ENCODE measurements around the gene KRTAP10-8. TPM values are rescaled to one million over a fixed set of nuclear protein-coding genes. Genes with fewer than 3 reads are reported as not detected.

Gene KRTAP10-8
- total RNA-seq, 6 experiments from 2014 or later = not detected

DNA sequence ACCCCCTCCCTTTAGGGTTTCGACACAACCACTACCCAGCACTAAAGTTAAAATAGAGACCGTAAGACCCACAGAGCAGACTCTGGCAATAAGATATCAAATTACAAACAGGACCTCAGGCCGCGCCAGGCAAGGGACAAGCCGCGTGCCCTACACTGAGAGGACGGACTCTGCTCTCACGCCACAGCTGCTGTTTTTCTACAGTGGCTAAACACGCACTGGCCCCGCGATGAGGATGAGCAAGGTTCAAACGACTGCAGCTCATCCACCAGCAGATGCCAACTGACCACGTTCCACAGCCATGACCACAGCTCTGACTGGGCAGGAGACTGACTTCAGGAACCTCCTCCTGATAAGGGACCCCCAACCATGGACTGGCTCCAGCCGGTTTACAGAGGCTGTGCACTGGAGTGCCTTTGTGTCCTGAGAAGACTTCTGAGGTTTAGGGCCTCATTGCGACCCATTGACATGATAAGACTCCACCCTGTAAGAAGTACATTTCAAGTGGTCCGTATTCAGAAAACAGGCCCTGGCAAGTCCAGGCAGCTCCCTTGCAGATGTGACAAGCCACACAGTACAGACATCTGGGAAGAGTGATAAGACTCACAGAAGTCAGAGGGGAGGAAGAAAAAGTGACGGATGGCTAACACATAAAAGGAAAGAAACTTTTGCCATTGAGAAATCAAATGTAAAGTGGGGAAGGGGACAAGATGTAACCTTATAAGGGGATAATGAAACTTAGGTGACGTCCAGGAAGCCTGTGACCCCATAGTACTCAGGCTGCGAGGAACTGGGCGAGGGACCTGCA lies 18.1 kb upstream of the KRTAP10-8 start:
- DNase-seq = peak; percentile 70 to 96 (median 82)
- H3K4me3 ChIP-seq = no peak overlapping the region

DNA sequence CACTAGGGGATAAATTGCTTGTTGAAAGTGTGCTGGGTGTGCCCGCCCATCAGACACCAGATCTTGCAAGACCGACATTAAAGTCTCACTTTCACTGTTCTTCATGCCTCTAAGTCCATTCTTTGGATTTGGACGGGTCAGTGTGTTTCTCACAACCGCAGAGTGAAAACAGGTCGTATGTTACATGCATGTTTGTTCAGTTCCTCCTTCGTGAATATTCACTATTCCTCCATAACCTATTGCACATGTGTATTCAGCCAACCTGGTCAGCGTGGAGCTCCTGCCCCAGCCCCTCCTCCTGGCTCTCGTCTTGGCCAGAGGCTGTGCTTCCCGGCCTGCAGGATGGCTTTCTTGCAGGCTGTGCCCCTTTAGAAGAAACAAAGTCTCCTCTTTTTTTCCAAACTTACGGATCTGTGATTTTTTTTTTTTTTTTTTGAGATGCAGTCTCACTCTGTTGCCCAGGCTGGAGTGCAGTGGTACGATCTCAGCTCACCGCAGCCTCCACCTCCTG lies 17.4 kb upstream of the KRTAP10-8 start:
- Histone ChIP-seq H3K27me3 (no peaks in the 10 kb centered on the region), H3K4me3 (no peak overlapping the region), H3K4me1 (peaks cover 0 to 8% (median 0%) of the 10 kb centered on the region in 4 donors), H3K9me3 (no peaks in the 10 kb centered on the region), H3K36me3 (no peaks in the 10 kb centered on the region), H3K27ac (no peak overlapping the region)
- intact Hi-C loops (cut with DNase I) = no loop called here
- ATAC-seq = no peak
- TF ChIP-seq, protein P1, sequence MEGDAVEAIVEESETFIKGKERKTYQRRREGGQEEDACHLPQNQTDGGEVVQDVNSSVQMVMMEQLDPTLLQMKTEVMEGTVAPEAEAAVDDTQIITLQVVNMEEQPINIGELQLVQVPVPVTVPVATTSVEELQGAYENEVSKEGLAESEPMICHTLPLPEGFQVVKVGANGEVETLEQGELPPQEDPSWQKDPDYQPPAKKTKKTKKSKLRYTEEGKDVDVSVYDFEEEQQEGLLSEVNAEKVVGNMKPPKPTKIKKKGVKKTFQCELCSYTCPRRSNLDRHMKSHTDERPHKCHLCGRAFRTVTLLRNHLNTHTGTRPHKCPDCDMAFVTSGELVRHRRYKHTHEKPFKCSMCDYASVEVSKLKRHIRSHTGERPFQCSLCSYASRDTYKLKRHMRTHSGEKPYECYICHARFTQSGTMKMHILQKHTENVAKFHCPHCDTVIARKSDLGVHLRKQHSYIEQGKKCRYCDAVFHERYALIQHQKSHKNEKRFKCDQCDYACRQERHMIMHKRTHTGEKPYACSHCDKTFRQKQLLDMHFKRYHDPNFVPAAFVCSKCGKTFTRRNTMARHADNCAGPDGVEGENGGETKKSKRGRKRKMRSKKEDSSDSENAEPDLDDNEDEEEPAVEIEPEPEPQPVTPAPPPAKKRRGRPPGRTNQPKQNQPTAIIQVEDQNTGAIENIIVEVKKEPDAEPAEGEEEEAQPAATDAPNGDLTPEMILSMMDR (IDR thresholded peaks at IDR 0.05) = no peak
- TF ChIP-seq POLR2A (IDR thresholded peaks at IDR 0.05) = no peak
- DNase-seq = no peak
- WGBS (ENCODE audit: insufficient coverage, low coverage, low lambda C conversion rate, missing lambda C conversion rate) = 61% methylated on average over 8 of the region's 12 CpGs

More for the DNA sequence above, 18.1 kb upstream of the KRTAP10-8 start:
- Histone ChIP-seq H3K9me3 (no peaks in the 10 kb centered on the region), H3K4me1 (peaks cover 0 to 8% (median 0%) of the 10 kb centered on the region in 4 donors), H3K36me3 (no peaks in the 10 kb centered on the region), H3K27ac (peak overlapping the region in 1 of 3 donors; percentile 53), H3K27me3 (no peaks in the 10 kb centered on the region)
- TF ChIP-seq, protein P1 (IDR thresholded peaks at IDR 0.05) = no peak
- no peak for TF ChIP-seq POLR2A (IDR thresholded peaks at IDR 0.05)
- WGBS (ENCODE audit: insufficient coverage, low coverage, low lambda C conversion rate, missing lambda C conversion rate) = 19% methylated on average over 18 of the region's 20 CpGs
- intact Hi-C loops (cut with DNase I) = no loop called here
- ATAC-seq = peak; percentile 88 to 92 (median 90)

DNA sequence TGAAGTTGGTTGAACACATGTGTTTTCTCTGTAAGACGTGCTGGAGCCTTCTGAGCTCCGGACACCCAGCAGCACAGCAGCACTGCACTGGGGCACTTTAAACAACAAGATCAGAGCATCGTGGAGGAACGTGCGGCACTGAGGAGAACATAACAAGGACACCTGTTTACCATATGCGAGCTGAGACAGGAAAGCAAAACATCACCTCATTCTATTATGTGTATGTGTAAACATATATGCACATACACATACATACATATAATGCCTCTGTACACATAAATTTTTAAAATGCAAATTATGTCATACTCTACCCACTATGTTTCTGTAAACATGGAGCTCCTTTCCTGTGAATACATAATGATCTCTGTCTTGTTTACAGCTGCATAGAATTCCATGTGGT lies 16.4 kb upstream of the KRTAP10-8 start:
- ATAC-seq (no peak), DNase-seq (no peak)
- intact Hi-C loops (cut with DNase I) = no loop called here
- Histone ChIP-seq H3K4me3 (no peak overlapping the region), H3K9me3 (no peaks in the 10 kb centered on the region), H3K4me1 (peaks cover 0 to 8% (median 0%) of the 10 kb centered on the region in 4 donors), H3K27ac (no peak overlapping the region), H3K36me3 (no peaks in the 10 kb centered on the region), H3K27me3 (no peaks in the 10 kb centered on the region)
- no peak for TF ChIP-seq POLR2A (IDR thresholded peaks at IDR 0.05)
- TF ChIP-seq, protein P1 (IDR thresholded peaks at IDR 0.05) = no peak
- WGBS (ENCODE audit: insufficient coverage, low coverage, low lambda C conversion rate, missing lambda C conversion rate) = 78% methylated on average over 5 of the region's 6 CpGs

DNA sequence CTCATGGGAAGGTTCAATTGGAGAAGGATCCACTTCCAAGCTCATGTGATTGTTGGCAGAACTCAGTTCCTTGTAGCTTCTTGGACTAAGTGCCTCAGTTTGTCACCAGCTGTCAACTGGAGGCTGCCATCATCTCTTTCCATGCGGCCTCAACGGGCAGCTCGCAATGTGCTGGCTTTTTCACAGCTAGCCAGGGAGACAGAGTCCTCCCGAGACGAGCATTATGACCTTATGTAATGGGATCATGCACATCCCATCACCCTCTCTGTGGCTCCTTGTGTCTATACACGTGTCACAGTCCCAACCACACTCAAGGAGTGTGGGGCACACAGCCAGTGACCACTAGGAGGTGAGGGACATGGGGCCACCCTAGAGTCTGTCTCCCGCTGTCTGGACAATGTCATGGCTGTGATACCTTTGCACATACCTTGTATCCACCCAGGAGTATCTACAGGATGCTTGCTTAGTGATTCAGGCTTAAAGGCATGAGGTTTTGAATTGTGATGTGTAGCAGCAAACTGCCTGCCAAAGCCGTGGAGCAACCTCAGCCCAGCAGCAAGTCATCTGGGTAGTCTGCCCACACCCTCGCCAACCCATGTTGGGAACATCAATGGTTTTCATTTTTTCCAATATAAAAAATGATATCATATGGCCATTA lies 15.7 kb upstream of the KRTAP10-8 start:
- DNase-seq (no peak), ATAC-seq (no peak)
- H3K4me3 ChIP-seq = no peak overlapping the region
- H3K36me3 ChIP-seq = no peaks in the 10 kb centered on the region
- H3K4me1 ChIP-seq = peaks cover 0 to 8% (median 0%) of the 10 kb centered on the region in 4 donors
- H3K27me3 ChIP-seq = no peaks in the 10 kb centered on the region
- H3K27ac ChIP-seq = no peak overlapping the region
- TF ChIP-seq POLR2A (IDR thresholded peaks at IDR 0.05) = no peak
- TF ChIP-seq, protein P1 (IDR thresholded peaks at IDR 0.05) = no peak
- H3K9me3 ChIP-seq = no peaks in the 10 kb centered on the region
- 75% methylated on average over 3 of the region's 9 CpGs for WGBS (ENCODE audit: insufficient coverage, low coverage, low lambda C conversion rate, missing lambda C conversion rate)
- intact Hi-C loops (cut with DNase I) = no loop called here
